OCI-LY7 (cell line): ENCODE results near the gene SMOC1. TPM values are rescaled to one million over a fixed set of nuclear protein-coding genes. Genes with fewer than 3 reads are reported as not detected.

Experiments used
- BruUV-seq: library from RNA; stranded (reverse); fragments of 400-500 nt; replicated peaks from 2 replicates; lab custom pipeline; 2021; lab: Mats Ljungman, UMichigan
- CTCF ChIA-PET: fragments of 300-600 bp; sonication (Branson Sonifier 250); formaldehyde crosslinking; loops from one replicate; lab custom pipeline; 2022; ENCODE audit warnings: antibody characterized with exemption; ENCODE audit not compliant: unreplicated experiment; lab: Charles Lee
- POLR2A ChIA-PET: fragments of 300-600 bp; sonication (Branson Sonifier 250); formaldehyde crosslinking; loops from one replicate; lab custom pipeline; 2022; ENCODE audit warnings: antibody characterized with exemption; lab: Charles Lee
- DNase-seq: peaks from one replicate; pipeline ENCODE4 v3.0.0-alpha.2; 2015; ENCODE audit warnings: low spot score
- H2AFZ ChIP-seq: fragments of 200-600 bp; sonication (generic), shearing (Covaris generic); 2 replicates; pipeline ENCODE4 v1.6.1; 2014; ENCODE audit warnings: mild to moderate bottlenecking, antibody characterized with exemption, low read length, moderate library complexity
- H3K27ac ChIP-seq: fragments of 200-600 bp; sonication (generic); 2 replicates; pipeline ENCODE4 v1.5.1; 2014; ENCODE audit warnings: mixed run types, low read depth, mild to moderate bottlenecking, moderate library complexity, low read length, inconsistent platforms; ENCODE audit not compliant: poor library complexity, severe bottlenecking
- H3K36me3 ChIP-seq: fragments of 200-600 bp; sonication (generic); 2 replicates; pipeline ENCODE4 v1.6.1; 2014; ENCODE audit warnings: mild to moderate bottlenecking, antibody characterized with exemption, low read length, moderate library complexity, mixed read lengths; ENCODE audit not compliant: insufficient read depth
- H3K4me1 ChIP-seq: fragments of 200-600 bp; sonication (generic); 2 replicates; pipeline ENCODE4 v1.5.1; 2014; ENCODE audit warnings: mild to moderate bottlenecking, low read length; ENCODE audit not compliant: insufficient read depth, poor library complexity, severe bottlenecking
- H3K4me2 ChIP-seq: fragments of 200-600 bp; sonication (generic); 2 replicates; pipeline ENCODE4 v1.6.1; 2014; ENCODE audit warnings: mild to moderate bottlenecking, low read length
- H3K4me3 ChIP-seq: fragments of 200-600 bp; sonication (generic); 2 replicates; pipeline ENCODE4 v1.5.1; 2014; ENCODE audit warnings: mild to moderate bottlenecking, low read depth, low read length; ENCODE audit not compliant: poor library complexity, severe bottlenecking
- H3K79me2 ChIP-seq: fragments of 200-600 bp; sonication (generic); 2 replicates; pipeline ENCODE4 v1.6.1; 2016; ENCODE audit warnings: low read depth, mild to moderate bottlenecking, low read length, moderate library complexity, mixed read lengths; ENCODE audit not compliant: insufficient read depth
- H3K9me2 ChIP-seq: fragments of 200-600 bp; sonication (generic); 2 replicates; pipeline ENCODE4 v1.6.1; 2016; ENCODE audit warnings: mild to moderate bottlenecking, low read length, mixed read lengths; ENCODE audit not compliant: insufficient read depth
- H3K9me3 ChIP-seq: fragments of 200-600 bp; sonication (generic); 2 replicates; pipeline ENCODE4 v1.6.1; 2014; ENCODE audit warnings: mild to moderate bottlenecking, mixed run types, low read length, mixed read lengths
- H4K20me1 ChIP-seq: fragments of 200-600 bp; sonication (generic); 2 replicates; pipeline ENCODE4 v1.6.1; 2014; ENCODE audit warnings: mild to moderate bottlenecking, antibody characterized with exemption, low read length, moderate library complexity, mixed read lengths; ENCODE audit not compliant: insufficient read depth
- EZH2phosphoT487 ChIP-seq: fragments of 200-600 bp; sonication (generic); IDR thresholded peaks from 2 replicates; pipeline ENCODE4 v1.6.1; 2018; ENCODE audit warnings: low read depth, borderline replicate concordance, mild to moderate bottlenecking, mixed run types, antibody characterized with exemption, low read length, moderate library complexity, mixed read lengths
- intact Hi-C: fragments of 100-400 bp; cut with micrococcal nuclease; formaldehyde crosslinking; loops from one replicate; pipeline ENCODE4 v1.10.0; 2022; ENCODE audit not compliant: unreplicated experiment
- total RNA-seq, 2 experiments: library from RNA; depleted of rRNA in 1 of 2; stranded (reverse); fragments of >200 nt in 1 of 2; shearing (Covaris generic) in 1 of 2; gene quantifications; 2 replicates each; pipeline ENCODE4 v1.2.3, GENCODE V29; 2014 to 2022
- TF ChIP-seq, protein P1 (sequence below): fragments of 200-600 bp; sonication (generic); conservative IDR thresholded peaks from 2 replicates; pipeline ENCODE4 v1.5.1; 2014; ENCODE audit warnings: mild to moderate bottlenecking, antibody characterized with exemption, low read length, moderate library complexity, mixed read lengths

Gene SMOC1
- total RNA-seq, 2 experiments from 2014 or later: not detected

DNA sequence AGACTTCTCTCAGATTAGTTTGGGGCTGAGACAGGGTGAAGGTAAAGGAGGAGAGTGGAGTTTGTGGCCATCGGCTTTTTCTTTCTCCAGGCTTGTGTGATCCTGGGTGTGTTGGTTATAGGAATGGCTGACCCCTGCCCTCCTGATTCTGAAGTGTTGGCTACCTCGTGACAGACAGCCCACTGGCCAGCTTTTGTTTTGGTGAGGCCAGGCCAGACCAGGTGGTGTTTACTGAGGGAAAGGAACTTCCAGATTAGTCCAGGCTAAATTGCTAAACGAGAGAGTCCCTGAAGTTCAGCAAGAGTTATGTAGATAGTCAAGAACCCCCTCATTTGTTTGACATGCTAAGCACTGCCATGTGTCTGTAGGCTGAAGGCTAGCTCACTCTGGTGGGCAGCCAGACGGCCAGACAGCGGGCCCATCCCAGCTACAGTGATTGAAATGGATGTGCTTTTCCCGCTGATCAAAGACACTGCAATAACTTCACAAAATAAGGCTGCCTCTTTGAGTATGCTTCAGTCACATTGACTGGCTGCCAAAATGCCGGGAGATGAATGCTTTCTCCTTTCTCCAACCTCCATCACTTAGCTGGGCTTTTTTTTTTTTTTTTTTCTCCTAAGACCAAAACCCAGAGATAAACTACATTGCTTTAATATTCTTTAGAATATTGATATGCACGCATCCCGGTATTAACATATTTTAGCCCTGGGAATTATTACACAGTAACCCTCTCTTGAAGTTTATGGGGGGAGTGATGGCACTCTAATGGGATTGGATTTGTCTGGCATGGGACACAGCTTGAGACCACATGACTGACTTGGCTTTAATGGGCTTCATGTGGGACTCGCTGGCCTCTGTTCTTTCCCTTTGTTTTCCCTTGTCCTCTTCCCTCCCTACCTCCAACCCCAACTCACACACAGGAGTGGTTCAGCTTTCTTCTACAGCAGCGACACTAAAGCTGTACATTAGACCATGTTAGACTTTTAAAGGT is 76.9 kb downstream of the SMOC1 start:
- Histone ChIP-seq H3K9me2 (no peaks in the 10 kb centered on the region), H3K4me3 (no peak overlapping the region), H3K9me3 (no peaks in the 10 kb centered on the region), H2AFZ (no peak overlapping the region), H3K4me1 (no peaks in the 10 kb centered on the region), H3K4me2 (no peak overlapping the region), H3K27ac (no peak overlapping the region), H3K79me2 (no peaks in the 10 kb centered on the region), H3K36me3 (no peaks in the 10 kb centered on the region), H4K20me1 (no peaks in the 10 kb centered on the region)
- no TSS peak for BruUV-seq
- intact Hi-C loops: no loop called here
- no peak for TF ChIP-seq EZH2phosphoT487
- TF ChIP-seq, protein P1, sequence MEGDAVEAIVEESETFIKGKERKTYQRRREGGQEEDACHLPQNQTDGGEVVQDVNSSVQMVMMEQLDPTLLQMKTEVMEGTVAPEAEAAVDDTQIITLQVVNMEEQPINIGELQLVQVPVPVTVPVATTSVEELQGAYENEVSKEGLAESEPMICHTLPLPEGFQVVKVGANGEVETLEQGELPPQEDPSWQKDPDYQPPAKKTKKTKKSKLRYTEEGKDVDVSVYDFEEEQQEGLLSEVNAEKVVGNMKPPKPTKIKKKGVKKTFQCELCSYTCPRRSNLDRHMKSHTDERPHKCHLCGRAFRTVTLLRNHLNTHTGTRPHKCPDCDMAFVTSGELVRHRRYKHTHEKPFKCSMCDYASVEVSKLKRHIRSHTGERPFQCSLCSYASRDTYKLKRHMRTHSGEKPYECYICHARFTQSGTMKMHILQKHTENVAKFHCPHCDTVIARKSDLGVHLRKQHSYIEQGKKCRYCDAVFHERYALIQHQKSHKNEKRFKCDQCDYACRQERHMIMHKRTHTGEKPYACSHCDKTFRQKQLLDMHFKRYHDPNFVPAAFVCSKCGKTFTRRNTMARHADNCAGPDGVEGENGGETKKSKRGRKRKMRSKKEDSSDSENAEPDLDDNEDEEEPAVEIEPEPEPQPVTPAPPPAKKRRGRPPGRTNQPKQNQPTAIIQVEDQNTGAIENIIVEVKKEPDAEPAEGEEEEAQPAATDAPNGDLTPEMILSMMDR: no peak
- CTCF ChIA-PET: no interaction called here
- DNase-seq: no peak
- POLR2A ChIA-PET: interaction anchor here (0.6 to 1.0 kb wide), 2 partner anchors 51 to 124 kb away, joined by 3 read pairs; no protein-coding TSS in a partner anchor

GRCh38 chr14:69956970-69957369 is 77.8 kb downstream of the SMOC1 start:
- H3K4me1 ChIP-seq: no peaks in the 10 kb centered on the region

More at GRCh38 chr14:69956970-69957369, 77.8 kb downstream of the SMOC1 start:
- ChIA-PET POLR2A (interaction anchor here (1.0 kb wide), 1 partner anchor 50 kb away, joined by 3 read pairs; no protein-coding TSS in a partner anchor), CTCF (no interaction called here)
- Histone ChIP-seq H3K9me2 (no peaks in the 10 kb centered on the region), H2AFZ (no peak overlapping the region), H3K79me2 (no peaks in the 10 kb centered on the region), H3K4me3 (no peak overlapping the region), H3K4me2 (no peak overlapping the region), H4K20me1 (no peaks in the 10 kb centered on the region), H3K9me3 (no peaks in the 10 kb centered on the region), H3K36me3 (no peaks in the 10 kb centered on the region), H3K27ac (no peak overlapping the region)
- no peak for DNase-seq
- no TSS peak for BruUV-seq
- intact Hi-C loops: no loop called here
- TF ChIP-seq EZH2phosphoT487: no peak
- TF ChIP-seq, protein P1: no peak
